ENCODE results near the gene SLC26A1. TPM values are rescaled to one million over a fixed set of nuclear protein-coding genes. Genes with fewer than 3 reads are reported as not detected.
"Not testable (repeated sequence)": the region's sequence is repeated elsewhere in the genome, so short reads cannot be mapped to it uniquely, and the experiment has no call there.

SLC26A1 gene
- polyA plus RNA-seq, 4 donors: 6.7 to 17.3 (median 13.6) TPM

- no peak for DNase-seq (ENCODE audit: low read depth in 4 of 4, low spot score in 2 of 4)
These were observed 7.6 kb upstream of the SLC26A1 start for GRCh38 chr4:1000686-1001260.

DNA sequence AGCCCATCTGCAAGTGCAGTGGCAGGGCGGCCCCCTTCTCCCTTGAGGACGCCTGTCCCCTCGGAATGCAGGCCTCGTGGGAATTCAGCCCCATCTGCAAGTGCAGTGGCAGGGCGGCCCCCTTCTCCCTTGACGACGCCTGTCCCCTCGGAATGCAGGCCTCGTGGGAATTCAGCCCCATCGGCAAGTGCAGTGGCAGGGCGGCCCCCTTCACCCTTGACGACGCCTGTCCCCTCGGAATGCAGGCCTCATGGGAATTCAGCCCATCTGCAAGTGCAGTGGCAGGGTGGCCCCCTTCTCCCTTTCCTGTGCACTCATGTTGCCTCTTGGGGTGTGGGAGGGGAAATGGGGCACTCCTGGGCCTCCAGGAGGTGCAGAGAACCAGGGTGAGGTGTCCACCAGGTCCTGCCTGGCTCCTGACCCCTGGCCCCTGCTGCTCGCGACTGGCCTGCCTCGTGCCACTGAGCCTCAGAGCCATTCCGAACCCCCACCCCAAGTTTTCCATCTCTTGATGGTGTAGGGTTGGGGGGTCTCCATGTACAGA is 6.8 kb upstream of the SLC26A1 start:
- no peak for DNase-seq (ENCODE audit: low read depth in 4 of 4, low spot score in 2 of 4)

DNA sequence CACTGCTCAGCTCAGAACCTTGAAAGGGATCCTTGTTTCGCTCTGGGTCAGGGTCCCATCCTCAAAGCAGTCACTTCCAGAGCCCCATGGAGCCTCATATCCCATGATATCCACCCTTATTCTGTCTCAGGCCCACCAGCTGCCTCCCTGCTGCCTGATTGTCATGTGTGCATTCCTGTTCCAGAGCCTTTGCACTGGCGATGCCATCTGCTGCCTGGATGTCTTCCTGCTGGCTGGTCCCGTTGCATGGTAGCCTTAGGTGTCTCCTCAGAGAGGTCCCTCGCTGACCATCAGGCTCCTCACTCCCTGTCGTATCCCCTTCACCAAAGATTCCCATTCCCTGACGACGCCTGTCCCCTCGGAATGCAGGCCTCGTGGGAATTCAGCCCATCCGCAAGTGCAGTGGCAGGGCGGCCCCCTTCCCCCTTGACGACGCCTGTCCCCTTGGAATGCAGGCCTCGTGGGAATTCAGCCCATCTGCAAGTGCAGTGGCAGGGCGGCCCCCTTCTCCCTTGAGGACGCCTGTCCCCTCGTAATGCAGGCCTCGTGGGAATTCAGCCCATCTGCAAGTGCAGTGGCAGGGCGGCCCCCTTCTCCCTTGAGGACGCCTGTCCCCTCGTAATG is 6.1 kb upstream of the SLC26A1 start:
- not testable (repeated sequence) for DNase-seq (ENCODE audit: low read depth in 4 of 4, low spot score in 2 of 4)

DNA sequence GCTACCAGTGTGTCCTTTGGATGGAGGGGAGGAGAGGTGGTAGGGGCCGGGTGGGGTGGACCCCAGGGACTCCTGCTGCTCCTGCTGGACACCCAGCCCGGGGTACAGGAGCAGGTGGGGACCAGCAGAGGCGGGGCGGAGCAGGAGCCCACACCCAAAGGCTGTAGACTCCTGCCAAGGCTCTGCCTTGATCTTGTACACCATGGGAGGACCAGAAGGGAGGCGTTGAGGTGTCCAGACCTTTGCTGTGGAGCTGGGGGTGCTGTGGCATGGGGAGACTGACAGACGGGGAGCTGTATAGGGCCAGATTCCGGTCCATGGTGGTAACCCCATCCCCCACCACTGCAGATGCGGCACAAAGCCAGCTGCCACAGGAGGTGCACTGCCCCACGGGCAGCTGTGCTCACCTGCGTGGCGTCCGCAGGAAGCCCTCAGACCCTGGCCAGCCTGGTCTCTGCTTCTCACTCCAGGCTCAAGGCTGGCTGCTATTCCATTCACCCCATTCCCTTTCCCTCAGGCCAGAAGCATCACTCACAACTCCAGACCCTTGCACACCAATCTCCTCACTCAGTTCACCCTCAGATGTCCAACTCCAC is 5.0 kb upstream of the SLC26A1 start:
- DNase-seq (ENCODE audit: low read depth in 4 of 4, low spot score in 2 of 4): no peak

DNA sequence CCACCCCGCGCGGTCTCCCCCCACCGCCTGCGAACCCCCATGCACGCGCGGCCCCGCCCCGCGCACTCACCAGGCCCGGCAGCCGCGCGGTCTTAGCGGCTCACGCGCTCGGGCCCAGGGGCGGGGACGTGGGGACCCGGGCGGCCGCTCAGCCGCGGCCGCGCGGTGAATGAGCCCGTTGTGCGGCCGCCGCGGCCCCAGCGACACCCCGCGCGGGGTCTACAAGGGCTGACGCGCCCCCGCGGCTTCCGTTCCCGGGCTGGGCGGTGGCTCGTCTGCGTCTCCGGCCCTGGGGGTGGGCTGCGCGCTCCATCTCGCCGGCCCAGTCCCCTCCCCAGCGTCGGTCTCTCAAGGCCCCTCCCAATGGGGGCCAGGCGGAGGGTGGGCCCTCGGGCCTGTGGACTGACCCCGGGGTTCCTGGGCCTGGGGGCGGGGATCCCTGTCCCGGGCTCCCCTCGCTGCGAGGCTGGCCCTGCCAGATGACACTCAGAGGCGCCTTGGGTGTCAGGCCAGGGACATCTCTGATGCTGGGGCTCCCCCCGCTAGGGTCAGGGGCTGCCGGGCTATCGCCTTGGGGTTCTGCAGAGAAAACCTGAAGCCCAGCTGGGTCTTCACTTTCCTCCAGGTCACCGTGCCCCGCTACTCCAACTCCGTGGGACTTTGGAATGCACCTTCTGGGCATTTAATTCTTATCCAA is 4.3 kb upstream of the SLC26A1 start:
- no peak for DNase-seq (ENCODE audit: low read depth in 4 of 4, low spot score in 2 of 4)

DNA sequence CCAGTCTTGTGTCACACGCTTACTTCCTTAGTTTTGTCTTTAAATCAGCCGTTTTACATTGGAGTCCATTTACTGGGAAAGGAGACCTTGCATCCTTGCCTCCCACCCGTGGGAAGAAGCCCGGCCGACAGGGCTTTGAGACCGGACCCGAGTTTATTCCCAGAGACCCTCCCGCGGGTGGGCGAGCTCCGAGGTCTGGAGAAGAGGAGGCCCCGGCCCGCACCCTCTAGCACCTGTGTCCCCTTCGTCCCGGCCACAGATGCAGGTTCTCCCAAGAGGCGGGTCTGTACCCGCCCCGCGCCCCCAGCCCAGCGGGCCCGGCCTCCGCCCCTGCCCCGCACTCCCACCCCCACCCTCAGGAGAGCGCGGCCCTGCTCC is 3.8 kb upstream of the SLC26A1 start:
- DNase-seq (ENCODE audit: low read depth in 4 of 4, low spot score in 2 of 4): no peak

GRCh38 chr4:996030-996996 is 3.1 kb upstream of the SLC26A1 start:
- no peak for DNase-seq (ENCODE audit: low read depth in 4 of 4, low spot score in 2 of 4)

DNA sequence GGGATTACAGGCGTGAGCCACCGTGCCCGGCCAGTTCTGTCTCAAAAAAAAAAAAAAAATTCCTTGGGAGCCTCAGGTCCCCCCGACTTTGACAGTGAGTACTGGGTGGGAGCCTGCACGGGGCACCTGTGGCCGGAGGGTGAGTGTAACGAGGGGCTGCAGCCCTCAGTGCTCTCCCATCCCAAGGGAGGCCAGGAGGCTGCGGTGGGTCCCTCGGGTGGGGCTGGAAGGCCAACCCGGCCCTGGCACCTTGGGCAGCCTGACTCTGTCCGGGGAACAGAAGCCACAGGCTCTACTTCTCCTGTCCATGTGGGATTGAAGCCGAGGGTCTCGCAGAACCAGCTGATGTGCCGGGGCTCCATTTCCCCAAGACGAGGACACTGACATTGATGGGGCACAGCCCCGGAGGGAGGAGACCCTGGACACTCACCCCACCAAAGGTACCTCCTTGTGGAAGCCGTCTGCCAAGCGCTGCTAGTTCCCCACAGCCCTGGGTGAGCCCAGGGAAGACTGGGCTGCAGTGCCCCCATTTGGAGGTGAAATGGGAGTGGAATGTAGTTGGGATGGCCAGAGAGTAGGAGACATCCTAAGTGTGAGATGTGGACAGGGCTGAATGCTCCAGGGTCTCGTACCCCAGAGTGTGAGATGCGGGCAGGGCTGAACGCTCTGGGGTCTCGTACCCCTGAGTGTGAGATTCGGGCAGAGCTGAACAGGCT is 2.3 kb upstream of the SLC26A1 start:
- DNase-seq (ENCODE audit: low read depth in 4 of 4, low spot score in 2 of 4): no peak

GRCh38 chr4:992297-993110 is 700 bp downstream of the SLC26A1 start:
- no peak for DNase-seq (ENCODE audit: low read depth in 4 of 4, low spot score in 2 of 4)

DNA sequence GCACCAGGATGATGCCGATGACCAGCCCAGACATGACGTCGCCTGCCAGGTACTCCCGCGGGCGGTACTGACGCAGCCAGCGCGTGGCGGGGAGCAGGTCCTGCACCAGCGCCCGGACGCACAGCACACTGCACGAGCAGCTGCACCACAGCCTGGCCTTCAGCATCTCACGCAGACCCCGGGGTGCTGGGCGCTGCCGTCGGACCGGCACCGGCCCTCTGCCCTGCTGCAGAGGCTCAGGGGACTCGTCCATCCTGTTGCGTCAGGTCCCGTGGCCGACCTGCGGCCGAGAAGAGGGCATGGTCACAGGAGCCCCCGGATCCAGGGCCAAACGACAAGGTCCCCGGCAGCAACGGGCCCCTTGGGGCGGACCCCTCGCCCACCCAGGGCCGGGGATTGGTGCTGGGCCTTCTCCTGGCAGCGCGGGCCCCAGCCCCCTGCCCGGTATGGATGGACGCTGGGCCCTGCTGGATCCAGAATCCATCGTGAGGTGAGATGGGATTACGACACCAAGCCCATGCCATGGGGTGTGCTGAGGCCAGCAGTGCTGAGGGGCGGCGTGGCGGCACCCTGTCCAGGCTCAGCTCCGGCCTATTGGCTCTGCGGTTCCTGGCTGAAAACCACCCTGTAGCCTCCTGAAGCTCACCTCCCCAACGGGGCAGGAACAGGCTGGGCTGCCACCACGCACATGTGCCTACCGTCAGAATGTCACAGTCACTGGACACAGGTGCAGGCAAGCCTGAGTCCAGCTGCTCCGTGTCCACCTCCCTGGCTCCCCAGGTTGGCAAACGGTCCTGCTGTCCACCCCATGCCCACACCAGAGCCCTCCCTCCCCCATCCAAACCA is 1.5 kb downstream of the SLC26A1 start:
- no peak for DNase-seq (ENCODE audit: low read depth in 4 of 4, low spot score in 2 of 4)

DNA sequence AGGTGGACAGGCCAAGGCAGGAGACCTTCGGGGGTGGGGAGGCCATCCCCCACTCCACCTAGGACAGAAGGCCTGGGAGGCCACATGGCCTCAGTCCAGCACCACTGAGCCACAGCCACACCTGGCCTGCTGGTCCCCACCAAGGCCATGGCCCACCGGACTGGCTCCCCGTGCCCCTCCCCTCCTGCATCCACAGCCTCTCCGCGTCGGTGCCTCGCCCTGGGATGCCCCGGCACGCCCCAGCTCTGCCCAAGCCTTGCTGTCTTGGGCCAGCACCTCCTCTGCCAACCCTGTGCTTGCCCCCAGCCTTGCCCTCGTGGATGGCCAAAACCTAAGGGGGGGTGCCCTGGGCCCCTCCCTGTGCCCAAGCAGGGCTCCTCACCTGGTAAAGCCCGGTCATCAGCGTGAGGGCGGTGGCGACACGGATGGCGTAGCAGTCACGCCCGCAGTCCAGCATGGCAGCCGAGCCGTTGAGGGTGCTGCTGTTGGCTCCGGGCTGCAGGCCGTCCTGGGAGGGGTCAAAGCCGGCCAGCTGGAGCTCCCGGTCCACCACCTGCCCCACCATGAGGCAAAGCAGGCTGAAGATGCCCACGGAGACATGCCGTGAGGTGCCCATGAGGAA is 2.3 kb downstream of the SLC26A1 start:
- DNase-seq (ENCODE audit: low read depth in 4 of 4, low spot score in 2 of 4): no peak

DNA sequence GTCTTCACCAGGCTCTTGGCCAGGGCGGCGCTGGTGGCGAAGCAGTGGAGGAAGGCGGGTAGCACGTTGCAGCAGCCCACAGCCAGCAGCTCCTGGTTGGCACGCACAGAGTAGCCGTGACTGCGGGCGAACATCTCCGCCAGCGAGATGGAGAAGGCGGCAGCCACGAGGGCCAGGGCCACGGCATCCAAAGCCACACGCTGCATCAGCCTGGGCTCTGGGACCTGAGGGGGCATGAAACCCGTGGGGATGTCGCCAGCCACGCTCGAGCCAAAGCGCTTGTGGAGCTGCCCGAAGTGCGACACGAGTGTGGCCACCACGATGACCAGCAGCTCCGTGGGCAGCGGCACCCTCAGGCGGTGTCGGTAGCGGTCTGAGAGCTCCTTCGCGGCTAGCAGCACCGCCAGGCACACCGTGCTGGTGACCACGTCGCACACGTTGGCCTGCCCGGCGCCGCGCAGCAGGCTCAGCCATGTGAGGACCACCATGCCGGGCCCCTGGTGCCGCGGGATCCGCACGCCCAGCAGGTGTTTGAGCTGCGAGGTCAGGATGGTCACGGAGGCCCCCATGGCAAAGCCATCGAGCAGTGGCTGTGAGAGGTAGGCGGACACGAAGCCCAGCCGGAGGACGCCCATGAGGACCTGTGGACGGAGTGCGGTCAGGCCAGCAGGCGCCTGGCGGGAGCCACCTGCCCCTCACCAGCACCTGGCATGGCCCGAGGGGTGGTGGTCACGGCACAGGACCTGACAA is 3.3 kb downstream of the SLC26A1 start:
- DNase-seq (ENCODE audit: low read depth in 4 of 4, low spot score in 2 of 4): no peak

GRCh38 chr4:988726-989721 is 4.2 kb downstream of the SLC26A1 start:
- no peak for DNase-seq (ENCODE audit: low read depth in 4 of 4, low spot score in 2 of 4)

DNA sequence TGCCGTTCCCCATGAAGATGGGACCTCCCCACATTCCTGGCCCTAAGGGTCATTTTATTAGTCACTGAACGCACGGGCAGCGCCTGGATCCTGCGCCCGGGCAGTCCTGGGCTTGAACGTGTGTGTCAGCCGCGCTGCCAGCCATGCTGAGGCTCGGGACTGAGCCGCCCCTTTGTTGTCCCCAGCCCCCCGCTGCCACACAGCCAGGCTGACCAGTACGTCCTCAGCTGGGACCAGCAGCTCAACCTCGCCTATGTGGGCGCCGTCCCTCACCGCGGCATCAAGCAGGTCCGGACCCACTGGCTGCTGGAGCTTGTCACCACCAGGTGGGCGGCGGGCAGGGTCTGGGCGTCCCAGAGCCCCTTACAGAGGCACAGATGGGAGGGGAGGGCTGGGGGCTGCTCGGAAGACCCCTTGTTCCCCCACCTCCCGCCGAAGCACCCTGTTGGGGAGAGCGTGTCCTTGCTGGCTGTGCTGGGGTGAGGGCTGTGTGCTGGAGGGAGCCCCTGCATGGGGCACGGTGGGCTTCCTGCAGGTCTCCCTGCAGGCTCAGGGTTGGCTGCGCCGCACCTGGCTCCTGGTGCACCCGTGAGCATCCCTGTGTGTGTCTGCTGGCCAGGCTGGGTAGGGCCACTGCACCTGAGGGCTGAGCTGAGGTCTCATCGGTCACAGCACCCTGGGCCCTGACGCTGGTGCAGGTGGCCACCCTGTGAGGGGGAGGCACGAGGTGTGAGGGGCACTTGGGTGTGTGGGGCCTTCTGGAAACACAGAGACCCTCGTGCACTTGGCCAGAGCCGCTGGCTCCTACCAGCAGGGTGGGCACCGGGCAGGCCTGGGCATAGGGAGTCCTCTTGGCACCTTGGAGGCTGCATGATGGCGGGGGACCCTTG is 5.3 kb downstream of the SLC26A1 start:
- no peak for DNase-seq (ENCODE audit: low read depth in 4 of 4, low spot score in 2 of 4)

Data from left renal cortex interstitium (tissue), 4 donors.